Measurements from ENCODE around the gene FES.

DNA sequence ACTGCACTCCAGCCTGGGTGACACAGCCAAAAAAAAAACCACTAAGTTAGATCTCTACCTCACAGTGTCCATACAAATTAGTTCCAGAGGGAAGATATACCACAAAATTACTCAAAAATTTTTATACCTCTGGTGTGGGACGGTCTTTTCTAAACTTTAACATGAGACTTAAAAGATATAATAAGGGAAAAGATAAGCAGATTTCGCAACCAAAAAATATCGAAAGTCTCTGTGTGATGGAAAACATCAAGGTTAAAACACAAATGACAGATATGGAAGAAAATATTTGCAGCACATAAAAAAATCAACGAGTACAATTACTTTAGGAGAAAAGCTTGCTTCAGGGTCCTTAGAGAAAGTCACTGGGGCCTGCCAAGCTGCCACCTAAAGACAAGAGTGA is 37.6 kb downstream of the FES start:
- TF ChIP-seq, protein P1, sequence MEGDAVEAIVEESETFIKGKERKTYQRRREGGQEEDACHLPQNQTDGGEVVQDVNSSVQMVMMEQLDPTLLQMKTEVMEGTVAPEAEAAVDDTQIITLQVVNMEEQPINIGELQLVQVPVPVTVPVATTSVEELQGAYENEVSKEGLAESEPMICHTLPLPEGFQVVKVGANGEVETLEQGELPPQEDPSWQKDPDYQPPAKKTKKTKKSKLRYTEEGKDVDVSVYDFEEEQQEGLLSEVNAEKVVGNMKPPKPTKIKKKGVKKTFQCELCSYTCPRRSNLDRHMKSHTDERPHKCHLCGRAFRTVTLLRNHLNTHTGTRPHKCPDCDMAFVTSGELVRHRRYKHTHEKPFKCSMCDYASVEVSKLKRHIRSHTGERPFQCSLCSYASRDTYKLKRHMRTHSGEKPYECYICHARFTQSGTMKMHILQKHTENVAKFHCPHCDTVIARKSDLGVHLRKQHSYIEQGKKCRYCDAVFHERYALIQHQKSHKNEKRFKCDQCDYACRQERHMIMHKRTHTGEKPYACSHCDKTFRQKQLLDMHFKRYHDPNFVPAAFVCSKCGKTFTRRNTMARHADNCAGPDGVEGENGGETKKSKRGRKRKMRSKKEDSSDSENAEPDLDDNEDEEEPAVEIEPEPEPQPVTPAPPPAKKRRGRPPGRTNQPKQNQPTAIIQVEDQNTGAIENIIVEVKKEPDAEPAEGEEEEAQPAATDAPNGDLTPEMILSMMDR (IDR thresholded peaks at IDR 0.05 in 4 of 5, conservative IDR thresholded peaks at IDR 0.05 in 1 of 5), result no peak
- no peak for TF ChIP-seq POLR2A (IDR thresholded peaks at IDR 0.05)

All from gastrocnemius medialis (tissue), 4 donors.